ENCODE results near the gene GNAI2.

- TF ChIP-seq, protein P1, sequence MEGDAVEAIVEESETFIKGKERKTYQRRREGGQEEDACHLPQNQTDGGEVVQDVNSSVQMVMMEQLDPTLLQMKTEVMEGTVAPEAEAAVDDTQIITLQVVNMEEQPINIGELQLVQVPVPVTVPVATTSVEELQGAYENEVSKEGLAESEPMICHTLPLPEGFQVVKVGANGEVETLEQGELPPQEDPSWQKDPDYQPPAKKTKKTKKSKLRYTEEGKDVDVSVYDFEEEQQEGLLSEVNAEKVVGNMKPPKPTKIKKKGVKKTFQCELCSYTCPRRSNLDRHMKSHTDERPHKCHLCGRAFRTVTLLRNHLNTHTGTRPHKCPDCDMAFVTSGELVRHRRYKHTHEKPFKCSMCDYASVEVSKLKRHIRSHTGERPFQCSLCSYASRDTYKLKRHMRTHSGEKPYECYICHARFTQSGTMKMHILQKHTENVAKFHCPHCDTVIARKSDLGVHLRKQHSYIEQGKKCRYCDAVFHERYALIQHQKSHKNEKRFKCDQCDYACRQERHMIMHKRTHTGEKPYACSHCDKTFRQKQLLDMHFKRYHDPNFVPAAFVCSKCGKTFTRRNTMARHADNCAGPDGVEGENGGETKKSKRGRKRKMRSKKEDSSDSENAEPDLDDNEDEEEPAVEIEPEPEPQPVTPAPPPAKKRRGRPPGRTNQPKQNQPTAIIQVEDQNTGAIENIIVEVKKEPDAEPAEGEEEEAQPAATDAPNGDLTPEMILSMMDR (IDR thresholded peaks at IDR 0.05), result no peak
- TF ChIP-seq ZFX (IDR thresholded peaks at IDR 0.05; ENCODE audit: borderline replicate concordance), result no peak
These were observed 67.2 kb downstream of the GNAI2 start, which contains the start of gene HYAL1 for GRCh38 chr3:50303013-50303815.
